ENCODE measurements around the gene BRMS1L.

DNA sequence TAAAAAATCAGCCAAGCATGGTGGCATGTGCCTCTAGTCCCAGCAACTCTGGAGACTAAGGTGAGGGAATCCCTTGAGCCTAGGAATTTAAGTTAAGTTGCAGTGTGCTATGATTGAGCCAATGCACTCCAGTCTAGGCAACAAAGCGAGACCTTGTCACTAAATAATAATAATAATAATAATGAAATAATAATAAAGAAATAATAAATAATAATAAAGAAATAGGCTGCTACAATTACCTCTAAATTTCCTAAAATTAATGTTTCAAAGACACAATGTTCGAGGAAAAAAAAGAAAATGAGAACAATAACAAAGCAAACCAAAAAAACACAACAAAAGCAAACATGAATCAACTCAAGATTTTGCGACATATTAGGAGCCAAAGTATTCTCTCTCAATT lies 46.8 kb upstream of the BRMS1L start:
- TF ChIP-seq POLR2A (IDR thresholded peaks at IDR 0.05): no peak
- no peak for TF ChIP-seq POLR2AphosphoS5 (IDR thresholded peaks at IDR 0.05)
- TF ChIP-seq, protein P1, sequence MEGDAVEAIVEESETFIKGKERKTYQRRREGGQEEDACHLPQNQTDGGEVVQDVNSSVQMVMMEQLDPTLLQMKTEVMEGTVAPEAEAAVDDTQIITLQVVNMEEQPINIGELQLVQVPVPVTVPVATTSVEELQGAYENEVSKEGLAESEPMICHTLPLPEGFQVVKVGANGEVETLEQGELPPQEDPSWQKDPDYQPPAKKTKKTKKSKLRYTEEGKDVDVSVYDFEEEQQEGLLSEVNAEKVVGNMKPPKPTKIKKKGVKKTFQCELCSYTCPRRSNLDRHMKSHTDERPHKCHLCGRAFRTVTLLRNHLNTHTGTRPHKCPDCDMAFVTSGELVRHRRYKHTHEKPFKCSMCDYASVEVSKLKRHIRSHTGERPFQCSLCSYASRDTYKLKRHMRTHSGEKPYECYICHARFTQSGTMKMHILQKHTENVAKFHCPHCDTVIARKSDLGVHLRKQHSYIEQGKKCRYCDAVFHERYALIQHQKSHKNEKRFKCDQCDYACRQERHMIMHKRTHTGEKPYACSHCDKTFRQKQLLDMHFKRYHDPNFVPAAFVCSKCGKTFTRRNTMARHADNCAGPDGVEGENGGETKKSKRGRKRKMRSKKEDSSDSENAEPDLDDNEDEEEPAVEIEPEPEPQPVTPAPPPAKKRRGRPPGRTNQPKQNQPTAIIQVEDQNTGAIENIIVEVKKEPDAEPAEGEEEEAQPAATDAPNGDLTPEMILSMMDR (IDR thresholded peaks at IDR 0.05 in 8 of 11, conservative IDR thresholded peaks at IDR 0.05 in 3 of 11): no peak
